NCI-H2196 (cell line): ENCODE measurements around the gene ACER3.
"Not testable (repeated sequence)": the region's sequence is repeated elsewhere in the genome, so short reads cannot be mapped to it uniquely, and the experiment has no call there.

ENCODE experiments used
- DNase-seq: peaks from one replicate; lab custom pipeline; 2025; ENCODE audit not compliant: unreplicated experiment; lab: John Stamatoyannopoulos, UW

ACER3 gene

GRCh38 chr11:76836613-76837291 is 24.0 kb upstream of the ACER3 start:
- no peak for DNase-seq

DNA sequence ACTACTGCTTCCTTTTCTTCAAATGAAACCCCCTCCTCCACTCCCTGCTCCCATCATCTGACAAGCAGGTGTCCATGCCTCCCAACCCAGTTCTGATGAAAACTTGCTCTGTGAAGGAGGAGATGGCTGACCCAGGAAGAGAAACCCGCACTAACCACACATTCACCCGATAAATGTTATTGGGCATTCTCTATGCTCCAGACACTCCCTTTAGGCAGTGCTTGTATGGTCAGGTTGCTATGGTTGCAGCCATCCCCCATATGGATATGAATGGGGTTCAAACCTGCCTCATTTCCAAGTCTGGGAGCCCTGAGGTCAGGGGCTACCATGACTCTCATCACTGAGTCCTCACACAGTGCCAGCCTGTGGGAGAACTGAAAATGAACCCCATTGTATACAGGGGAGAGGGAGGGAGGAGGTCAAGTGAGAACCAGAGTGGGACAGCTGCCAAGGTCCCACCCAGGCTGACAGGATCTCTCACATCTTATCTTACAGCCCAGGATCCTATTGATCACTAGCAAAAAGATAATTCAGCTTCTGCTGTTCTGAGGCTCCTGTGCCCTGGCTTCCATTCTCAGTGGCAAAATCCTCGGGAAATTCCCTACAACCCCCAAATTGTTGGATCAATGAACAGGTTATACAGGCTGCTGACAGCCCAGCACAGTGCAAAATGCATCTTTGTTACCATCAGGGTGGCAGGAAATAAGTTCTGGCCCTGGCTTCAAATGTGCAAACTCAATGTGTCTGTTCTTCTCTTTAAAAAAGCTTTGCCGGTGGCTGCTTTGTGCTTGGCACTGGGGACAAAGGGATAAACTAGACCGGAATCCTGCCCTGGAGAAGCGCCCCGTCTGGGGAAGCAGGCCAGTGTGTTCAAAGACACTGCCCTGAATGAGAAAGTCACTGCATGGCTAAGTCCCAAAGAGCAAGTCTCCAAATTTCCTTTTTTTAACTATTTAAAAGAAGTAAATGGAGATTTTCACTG is 22.7 kb upstream of the ACER3 start:
- no peak for DNase-seq

DNA sequence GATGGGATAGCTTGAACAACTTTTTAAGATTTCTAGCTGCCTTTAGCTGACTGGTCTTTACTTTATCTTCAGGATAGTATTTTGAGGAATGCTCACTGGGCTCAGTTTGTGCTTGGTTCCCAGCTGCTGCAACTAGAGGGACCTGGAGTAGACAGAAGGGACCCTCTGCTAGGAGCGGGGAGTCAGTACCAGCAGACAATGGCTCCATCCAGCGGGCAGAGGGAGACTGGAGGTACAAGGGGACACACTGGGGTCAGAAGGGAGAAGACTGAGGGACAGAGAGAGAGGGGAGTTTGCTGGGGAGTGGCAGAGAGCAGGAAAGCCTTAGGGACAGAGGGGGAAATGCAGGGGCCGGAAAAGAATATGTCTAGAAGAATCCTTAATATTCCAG is 22.0 kb upstream of the ACER3 start:
- DNase-seq = no peak

DNA sequence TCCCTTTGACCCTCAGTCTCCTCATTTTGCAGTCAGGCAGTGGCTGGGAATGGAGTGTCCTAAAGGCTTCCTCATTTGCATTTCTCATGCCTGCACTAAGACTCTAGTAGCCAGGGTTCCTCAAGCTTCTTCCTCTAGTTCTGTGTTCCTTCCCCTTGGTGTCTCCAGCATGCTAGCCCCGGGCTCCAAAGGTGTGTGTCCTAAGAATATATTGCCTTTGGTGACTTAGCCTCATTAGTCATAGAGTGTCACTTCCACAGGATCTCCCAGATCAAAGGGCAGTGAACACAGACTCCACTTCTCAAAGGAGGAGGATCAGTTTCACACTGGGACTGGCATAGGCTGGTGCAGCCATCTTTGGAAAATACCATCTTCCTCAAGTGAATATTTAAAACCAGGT is 21.4 kb upstream of the ACER3 start:
- DNase-seq = no peak

GRCh38 chr11:76841923-76842452 is 18.7 kb upstream of the ACER3 start:
- no peak for DNase-seq

GRCh38 chr11:76843907-76844306 is 16.8 kb upstream of the ACER3 start:
- DNase-seq = no peak

DNA sequence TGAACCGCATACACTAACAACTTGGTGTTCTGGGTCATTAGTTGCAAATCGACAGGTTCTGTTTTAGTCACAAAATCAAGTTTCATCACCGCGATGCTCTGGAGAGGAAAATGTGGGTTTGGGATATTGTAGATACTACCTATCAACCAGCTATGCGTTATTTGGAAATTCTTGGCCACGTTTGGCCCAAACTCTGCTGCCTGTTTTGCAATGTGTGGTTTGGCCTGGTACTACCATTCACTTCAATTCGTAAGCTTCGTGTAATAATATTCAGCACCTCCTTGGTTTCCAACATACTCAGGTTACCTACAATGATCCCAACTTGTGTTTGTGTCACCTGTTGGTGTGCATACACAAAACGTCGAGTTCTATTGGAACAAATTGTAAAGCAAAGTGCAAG is 16.2 kb upstream of the ACER3 start:
- no peak for DNase-seq

GRCh38 chr11:76845069-76845468 is 15.6 kb upstream of the ACER3 start:
- no peak for DNase-seq

GRCh38 chr11:76846441-76846840 is 14.3 kb upstream of the ACER3 start:
- no peak for DNase-seq

- no peak for DNase-seq
Measured at GRCh38 chr11:76849376-76849775, 11.3 kb upstream of the ACER3 start.

GRCh38 chr11:76850130-76850529 is 10.6 kb upstream of the ACER3 start:
- DNase-seq = no peak

DNA sequence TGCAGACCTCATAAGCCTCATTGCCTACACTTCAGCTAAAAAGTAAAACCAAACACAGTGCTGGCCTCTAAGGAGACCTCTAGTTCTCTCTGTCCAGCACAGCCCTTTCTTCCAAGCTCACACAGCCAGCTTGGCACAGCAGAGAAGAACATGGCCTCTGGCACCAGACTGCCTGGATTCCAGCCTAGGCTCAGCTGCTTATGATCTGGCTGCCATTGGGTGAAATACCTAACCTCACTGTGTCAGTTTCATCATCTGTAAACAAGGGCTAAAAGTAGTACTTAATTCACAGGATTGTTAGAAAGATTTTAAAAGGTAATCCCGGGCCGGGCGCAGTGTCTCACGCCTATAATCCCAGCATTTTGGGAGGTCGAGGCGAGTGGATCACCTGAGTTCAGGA is 9.9 kb upstream of the ACER3 start:
- DNase-seq = no peak

DNA sequence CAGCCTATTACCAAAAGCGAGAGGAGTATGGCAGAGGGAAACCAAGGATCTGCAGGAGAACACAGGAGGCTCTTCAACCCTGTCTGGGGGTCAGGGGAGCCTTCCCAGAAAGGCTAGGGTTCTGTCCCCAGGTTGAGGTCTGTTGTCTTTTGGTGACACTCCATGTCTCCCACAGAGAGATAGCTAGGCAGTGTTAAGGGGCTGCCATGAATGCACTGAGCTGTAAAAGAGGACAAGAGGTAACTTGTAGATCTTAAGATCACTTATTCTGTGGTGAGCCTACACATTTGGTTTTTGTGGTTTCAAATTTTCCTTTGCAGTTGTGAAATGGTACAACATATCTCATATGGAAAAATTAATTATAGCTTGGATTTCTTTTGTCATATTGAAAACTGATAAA is 6.0 kb upstream of the ACER3 start:
- DNase-seq = no peak

GRCh38 chr11:76855670-76856069 is 5.0 kb upstream of the ACER3 start:
- not testable (repeated sequence) for DNase-seq

DNA sequence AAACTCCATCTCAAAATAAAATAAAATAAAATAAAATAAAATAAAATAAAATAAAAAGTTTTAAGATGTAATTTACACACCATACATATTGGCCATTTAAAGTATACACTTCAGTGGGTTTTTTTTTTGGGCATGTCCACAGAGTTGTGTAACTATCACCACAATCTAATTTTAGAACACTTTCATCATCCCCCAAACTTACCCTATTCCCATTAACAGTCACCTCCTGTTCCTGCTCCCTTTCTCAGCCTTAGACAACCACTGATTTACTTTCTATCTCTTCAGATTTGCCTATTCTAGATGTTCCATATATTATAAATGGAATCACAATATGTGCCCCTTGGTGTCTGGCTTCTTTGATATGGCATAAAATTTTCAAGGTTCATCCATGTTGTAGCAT is 4.6 kb upstream of the ACER3 start:
- no peak for DNase-seq

DNA sequence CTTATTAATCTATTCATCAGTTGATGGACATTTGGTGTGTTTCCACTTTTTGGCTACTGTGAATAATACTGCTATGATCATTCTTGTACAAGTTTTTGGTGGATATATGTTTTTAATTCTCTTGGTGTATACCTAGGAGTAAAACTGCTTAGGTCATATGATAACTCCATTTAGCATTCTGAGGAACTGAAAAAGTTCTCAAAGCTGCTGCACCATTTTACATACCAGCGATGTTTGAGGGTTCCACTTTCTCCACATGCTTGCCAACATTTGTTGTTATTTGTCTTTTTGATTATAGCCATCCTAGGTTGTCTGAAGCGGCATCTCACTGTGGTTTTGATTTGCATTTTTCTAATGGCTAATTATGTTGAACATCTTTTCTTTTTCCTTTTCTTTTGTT is 4.1 kb upstream of the ACER3 start:
- no peak for DNase-seq

DNA sequence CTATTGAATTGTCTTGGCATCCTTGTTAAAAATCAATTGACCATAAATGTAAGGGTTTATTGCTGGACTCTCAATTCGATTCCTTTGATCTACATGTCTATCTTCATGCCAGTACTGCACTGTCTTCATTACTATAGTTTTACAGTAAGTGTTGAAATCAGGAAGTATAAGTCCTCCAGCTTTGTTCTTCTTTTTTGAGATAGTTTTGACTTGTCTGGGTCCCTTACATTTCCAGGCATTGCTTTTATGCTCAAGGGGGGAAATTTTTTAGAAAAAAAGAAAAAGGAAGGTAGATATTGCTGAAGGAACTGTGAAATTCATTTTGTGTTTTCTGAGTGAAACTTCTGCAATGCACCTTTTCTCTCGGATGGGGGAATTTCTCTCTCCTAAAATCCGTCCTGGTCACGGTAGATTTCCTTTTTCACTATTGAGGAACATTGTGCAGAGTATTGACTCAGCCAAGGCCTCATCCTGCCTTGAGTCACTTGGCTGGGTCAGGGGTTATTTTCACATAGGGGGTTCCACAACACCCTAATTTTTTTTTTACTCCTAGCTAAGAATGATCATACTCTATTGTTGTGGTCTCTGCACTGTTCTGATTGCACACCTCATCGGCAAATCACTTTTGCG is 2.8 kb upstream of the ACER3 start:
- DNase-seq = no peak

GRCh38 chr11:76859708-76860227 is 950 bp upstream of the ACER3 start:
- no peak for DNase-seq

GRCh38 chr11:76861490-76861953 is 804 bp downstream of the ACER3 start:
- no peak for DNase-seq

DNA sequence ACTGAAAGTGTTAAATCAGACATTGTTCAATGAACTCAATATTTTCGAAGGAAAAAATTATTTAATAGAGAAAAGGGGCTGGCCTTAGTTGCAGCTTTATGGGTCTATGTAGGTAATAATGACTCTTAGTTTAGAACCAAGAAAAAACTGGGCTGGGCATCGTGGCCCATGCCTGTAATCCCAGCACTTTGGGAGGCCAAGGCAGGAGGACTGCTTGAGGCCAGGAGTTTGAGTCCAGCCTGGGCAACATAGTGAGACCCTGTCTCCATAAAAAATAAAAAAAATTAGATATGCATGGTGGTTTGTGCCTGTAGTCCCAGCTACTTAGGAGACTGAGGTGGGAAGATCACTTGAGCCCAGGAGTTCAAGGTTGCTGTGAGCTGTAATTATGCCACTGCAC is 2.1 kb downstream of the ACER3 start:
- not testable (repeated sequence) for DNase-seq

DNA sequence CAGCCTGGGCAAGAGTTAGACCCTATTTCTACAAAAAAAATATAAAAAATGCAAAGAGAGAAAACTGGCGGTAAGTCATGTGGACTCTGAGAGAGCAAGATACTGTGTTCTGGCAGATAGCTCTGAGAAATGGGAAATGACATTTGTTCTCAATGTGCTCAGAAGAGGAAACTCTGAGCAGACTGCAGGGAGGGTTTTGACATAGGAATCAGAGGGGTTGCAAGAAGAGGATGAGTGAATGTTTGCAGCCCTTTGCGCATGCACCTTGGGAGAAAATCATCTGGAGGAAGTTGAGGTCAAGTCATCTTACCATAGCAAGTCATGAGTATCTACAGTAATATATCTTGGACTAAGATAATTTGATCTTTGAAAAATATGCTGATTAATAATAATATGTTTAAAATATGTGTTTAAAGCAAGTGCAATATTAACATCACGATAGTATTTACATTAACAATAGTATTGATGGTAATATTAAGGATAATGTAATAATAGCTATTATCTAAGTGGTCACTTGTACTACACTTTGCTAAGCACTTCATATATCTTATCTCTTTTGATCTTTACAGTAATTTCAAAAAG is 2.6 kb downstream of the ACER3 start:
- no peak for DNase-seq
